Adrenal gland (tissue), 12 donors: ENCODE measurements around the gene SAMMSON. TPM values are rescaled to one million over a fixed set of nuclear protein-coding genes. Genes with fewer than 3 reads are reported as not detected.

ENCODE experiments used
- DNase-seq, 7 donors: peaks; one replicate each; pipeline ENCODE4 v3.0.0-alpha.2; 2019 to 2020
- H3K27ac ChIP-seq, 5 donors: fragments of 200-600 bp; sonication (generic) in 4 of 5; 1 replicate in 3 of 5; 2 replicates in 2 of 5; pipeline versions ENCODE4 v1.5.1 to v1.8.0; 2016 to 2020; ENCODE audit warnings: mild to moderate bottlenecking in 1 of 5
- H3K27me3 ChIP-seq: fragments of 200-600 bp; 2 replicates; pipeline ENCODE4 v1.8.0; 2021
- H3K36me3 ChIP-seq, 2 donors: fragments of 200-600 bp; replicated peaks in 1 of 2; 1 replicate in 1 of 2; 2 replicates in 1 of 2; pipeline versions ENCODE4 v1.5.1 to v1.8.0; 2018 to 2022
- H3K4me1 ChIP-seq, 2 donors: fragments of 200-600 bp; replicated peaks in 1 of 2; 1 replicate in 1 of 2; 2 replicates in 1 of 2; pipeline versions ENCODE4 v1.5.1 to v1.8.0; 2018 to 2021
- H3K4me3 ChIP-seq, 4 donors: fragments of 200-600 bp; sonication (generic) in 3 of 4; one replicate each; pipeline ENCODE4 v1.5.1; 2016 to 2018
- H3K9me3 ChIP-seq, 3 donors: fragments of 200-600 bp; sonication (generic) in 1 of 3; replicated peaks in 1 of 3; 1 replicate in 2 of 3; 2 replicates in 1 of 3; pipeline versions ENCODE4 v1.5.1 to v1.8.0; 2016 to 2021
- CTCF ChIP-seq, 6 experiments: fragments of 450-650 bp in 4 of 6; fragments of 200-600 bp in 2 of 6; sonication (generic) in 1 of 6; IDR thresholded peaks; 1 replicate in 5 of 6; 2 replicates in 1 of 6; pipeline versions ENCODE4 v1.5.1 to v1.8.0; 2016 to 2021; ENCODE audit warnings: antibody characterized with exemption in 6 of 6, mild to moderate bottlenecking in 2 of 6, moderate library complexity in 1 of 6
- POLR2A ChIP-seq, 2 donors: fragments of 450-650 bp; IDR thresholded peaks; one replicate each; pipeline ENCODE4 v1.6.1; 2017; ENCODE audit warnings: antibody characterized with exemption in 2 of 2, mild to moderate bottlenecking in 2 of 2, moderate library complexity in 1 of 2
- WGBS, 4 donors: extraction: QIAGEN DNeasy Blood & Tissue Kit in 2 of 4; methylation state at CpG; one replicate each; pipeline versions ENCODE4 v1.1.5 to v1.1.7; 2013 to 2017; 5-methylcytosine and 5-hydroxymethylcytosine counted together
- intact Hi-C, 2 donors: fragments of 100-400 bp; cut with DNase I; formaldehyde crosslinking; loops; one replicate each; pipeline versions ENCODE4 v1.14.1 to v1.15.0; 2022 to 2023
- polyA plus RNA-seq, 3 donors: library from polyadenylated mRNA; stranded (reverse); fragments of 200-250 nt in 2 of 3; fragments of 350-450 nt in 1 of 3; fragmentation: Illumina TruSeq in 1 of 3; extraction: RNeasy Lipid Tissue Mini Kit (QIAGEN cat#74804) in 1 of 3; gene quantifications; one replicate each; pipeline ENCODE4 v1.2.3, GENCODE V29; 2013 to 2014
- total RNA-seq, 9 donors: library from RNA; depleted of rRNA in 4 of 9; stranded (reverse); fragments of >200 nt in 4 of 9; fragments of 120-200 nt in 1 of 9; fragmentation: NEBNext Ultra II Directional in 1 of 9; extraction: Animal tissue kit (Norgen Biotek cat#: 25700) in 1 of 9; gene quantifications; one replicate each; pipeline versions ENCODE4 v1.1.0 to v1.2.4, GENCODE V29; 2013 to 2023
- donor health status: healthy with polysubstance abuse.
- donor health status: Bipolar disorder and iron deficiency.
- donor health status: DM: yes; HTN: yes; CAD: no.
- donor health status: DM: no; HTN: no; CAD: no.
- donor health status: DM: no; HTN: no; CAD: no.
- donor health status: DM: yes; HTN: yes; CAD: no.

The SAMMSON gene
- total and polyA plus RNA-seq, 12 donors, result not detected

GRCh38 chr3:70096376-70097066 is 97.0 kb downstream of the SAMMSON start:
- H3K9me3 ChIP-seq, result no peaks in the 10 kb centered on the region
- H3K4me3 ChIP-seq, result no peak overlapping the region
- H3K27ac ChIP-seq, result no peak overlapping the region
- H3K27me3 ChIP-seq, result no peaks in the 10 kb centered on the region
- DNase-seq, result no peak
- 85 to 92% (median 87%) methylated on average over 5 of the region's 5 CpGs for WGBS, 4 donors
- no peaks in the 10 kb centered on the region for H3K36me3 ChIP-seq
- intact Hi-C loops, result no loop called here
- no peak for TF ChIP-seq CTCF (IDR thresholded peaks at IDR 0.05)
- TF ChIP-seq POLR2A (IDR thresholded peaks at IDR 0.05), result no peak
- H3K4me1 ChIP-seq, result no peaks in the 10 kb centered on the region

GRCh38 chr3:70097084-70097483 is 97.6 kb downstream of the SAMMSON start:
- Histone ChIP-seq H3K4me1 (no peaks in the 10 kb centered on the region), H3K27me3 (no peaks in the 10 kb centered on the region), H3K36me3 (no peaks in the 10 kb centered on the region), H3K27ac (no peak overlapping the region), H3K9me3 (no peaks in the 10 kb centered on the region), H3K4me3 (no peak overlapping the region)
- 94 to 100% (median 97%) methylated on average over 1 of the region's 1 CpG for WGBS, 4 donors
- intact Hi-C loops, result no loop called here
- no peak for TF ChIP-seq POLR2A (IDR thresholded peaks at IDR 0.05)
- TF ChIP-seq CTCF (IDR thresholded peaks at IDR 0.05), result no peak
- DNase-seq, result no peak

- Histone ChIP-seq H3K36me3 (no peaks in the 10 kb centered on the region), H3K9me3 (no peaks in the 10 kb centered on the region), H3K4me1 (no peaks in the 10 kb centered on the region), H3K27ac (no peak overlapping the region), H3K4me3 (no peak overlapping the region), H3K27me3 (no peaks in the 10 kb centered on the region)
- peak in 3 of 7 donors; percentile 14 to 26 (median 16) for DNase-seq
- TF ChIP-seq POLR2A (IDR thresholded peaks at IDR 0.05), result no peak
- peak in 5 of 6 experiments; percentile 8 to 42 (median 23) for TF ChIP-seq CTCF (IDR thresholded peaks at IDR 0.05)
- intact Hi-C loops, result no loop called here
- 44 to 65% (median 56%) methylated on average over 6 of the region's 6 CpGs for WGBS, 4 donors
These were observed 108.5 kb downstream of the SAMMSON start for GRCh38 chr3:70108072-70108471.

- no peak for TF ChIP-seq CTCF (IDR thresholded peaks at IDR 0.05)
- TF ChIP-seq POLR2A (IDR thresholded peaks at IDR 0.05), result no peak
- Histone ChIP-seq H3K36me3 (no peaks in the 10 kb centered on the region), H3K4me3 (no peak overlapping the region), H3K27ac (no peak overlapping the region), H3K4me1 (no peaks in the 10 kb centered on the region), H3K27me3 (no peaks in the 10 kb centered on the region), H3K9me3 (no peaks in the 10 kb centered on the region)
- intact Hi-C loops, result no loop called here
- no peak for DNase-seq
- 89 to 93% (median 92%) methylated on average over 3 of the region's 3 CpGs for WGBS, 4 donors
These were observed 109.0 kb downstream of the SAMMSON start for GRCh38 chr3:70108546-70108945.
